Progenitor cell of endocrine pancreas (in vitro differentiated cells): ENCODE results near the gene NRIP1. TPM values are rescaled to one million over a fixed set of nuclear protein-coding genes. Genes with fewer than 3 reads are reported as not detected.

Experiments
- DNase-seq: peaks from one replicate; pipeline ENCODE4 v3.0.0; 2021; ENCODE audit warnings: low spot score; ENCODE audit not compliant: unreplicated experiment
- H3K27ac Mint-ChIP-seq: 2 replicates; pipeline ENCODE4 v1.8.0; 2021; ENCODE audit warnings: mild to moderate bottlenecking, moderate library complexity, mixed read lengths
- H3K27me3 Mint-ChIP-seq: 2 replicates; pipeline ENCODE4 v1.8.0; 2021; ENCODE audit warnings: mixed read lengths
- H3K36me3 Mint-ChIP-seq: 2 replicates; pipeline ENCODE4 v1.8.0; 2022; ENCODE audit warnings: mixed read lengths; ENCODE audit not compliant: insufficient read depth
- H3K4me1 Mint-ChIP-seq: 2 replicates; pipeline ENCODE4 v1.8.0; 2021; ENCODE audit warnings: low read depth, mixed read lengths
- H3K4me3 Mint-ChIP-seq: 2 replicates; pipeline ENCODE4 v1.8.0; 2021; ENCODE audit warnings: low read depth, mild to moderate bottlenecking, moderate library complexity, mixed read lengths
- H3K9me3 Mint-ChIP-seq: 2 replicates; pipeline ENCODE4 v1.8.0; 2021; ENCODE audit warnings: low read depth, mixed read lengths
- CTCF ChIP-seq: fragments of 200-600 bp; sonication (generic); IDR thresholded peaks from one replicate; pipeline ENCODE4 v1.5.0; 2021; ENCODE audit warnings: antibody characterized with exemption, mild to moderate bottlenecking; ENCODE audit not compliant: unreplicated experiment
- total RNA-seq: library from RNA; stranded (reverse); gene quantifications from 2 replicates; pipeline ENCODE4 v1.2.1, GENCODE V29; 2021

Gene NRIP1
- total RNA-seq, 1 donor from 2014 or later, result 69.4 TPM

- Mint-ChIP-seq H3K9me3 (peaks cover 6% of the 10 kb centered on the region), H3K27ac (no peak overlapping the region), H3K27me3 (no peaks in the 10 kb centered on the region), H3K36me3 (peaks cover 24% of the 10 kb centered on the region), H3K4me3 (no peak overlapping the region), H3K4me1 (peaks cover 4% of the 10 kb centered on the region)
- TF ChIP-seq CTCF, result no peak
- no peak for DNase-seq
Observed at GRCh38 chr21:15011967-15012366, 52.8 kb downstream of the NRIP1 start.

GRCh38 chr21:15010645-15011044 lies 54.2 kb downstream of the NRIP1 start:
- H3K4me3 Mint-ChIP-seq, result no peak overlapping the region
- no peak overlapping the region for H3K27ac Mint-ChIP-seq
- peaks cover 25% of the 10 kb centered on the region for H3K36me3 Mint-ChIP-seq
- peaks cover 6% of the 10 kb centered on the region for H3K9me3 Mint-ChIP-seq
- peaks cover 12% of the 10 kb centered on the region for H3K4me1 Mint-ChIP-seq
- no peak for DNase-seq
- TF ChIP-seq CTCF, result no peak
- no peaks in the 10 kb centered on the region for H3K27me3 Mint-ChIP-seq

GRCh38 chr21:15009837-15010363 lies 54.9 kb downstream of the NRIP1 start:
- Mint-ChIP-seq H3K27me3 (no peaks in the 10 kb centered on the region), H3K27ac (no peak overlapping the region), H3K9me3 (peaks cover 6% of the 10 kb centered on the region), H3K4me3 (no peak overlapping the region), H3K36me3 (peaks cover 25% of the 10 kb centered on the region), H3K4me1 (peaks cover 18% of the 10 kb centered on the region)
- DNase-seq, result no peak
- no peak for TF ChIP-seq CTCF

GRCh38 chr21:15007716-15008296 lies 57.0 kb downstream of the NRIP1 start:
- no peak for DNase-seq
- Mint-ChIP-seq H3K9me3 (peaks cover 6% of the 10 kb centered on the region), H3K4me1 (peaks cover 32% of the 10 kb centered on the region), H3K27ac (no peak overlapping the region), H3K36me3 (peaks cover 25% of the 10 kb centered on the region), H3K27me3 (no peaks in the 10 kb centered on the region), H3K4me3 (no peak overlapping the region)
- no peak for TF ChIP-seq CTCF

GRCh38 chr21:15006594-15007230 lies 58.1 kb downstream of the NRIP1 start:
- peaks cover 40% of the 10 kb centered on the region for H3K4me1 Mint-ChIP-seq
- H3K4me3 Mint-ChIP-seq, result no peak overlapping the region
- DNase-seq, result no peak
- peaks cover 25% of the 10 kb centered on the region for H3K36me3 Mint-ChIP-seq
- peaks cover 6% of the 10 kb centered on the region for H3K9me3 Mint-ChIP-seq
- no peaks in the 10 kb centered on the region for H3K27me3 Mint-ChIP-seq
- TF ChIP-seq CTCF, result no peak
- peak overlapping the region; percentile 25 for H3K27ac Mint-ChIP-seq
